CD4-positive, alpha-beta T cell treated with Interleukin-15 for 1 hour (primary cell): ENCODE data around the gene RAP1B.

Experiments used
- DNase-seq: peaks from one replicate; pipeline ENCODE4 v3.0.0-alpha.2; 2020

RAP1B gene

GRCh38 chr12:68610370-68611093 lies at the start of gene RAP1B:
RAP1B (plus strand) TSS chr12:68610899; CDS start chr12:68648725, 37,826 bp downstream.
- peak; percentile 92 for DNase-seq

- DNase-seq: no peak
These were observed 48.9 kb upstream of the RAP1B start for GRCh38 chr12:68561830-68562229.

GRCh38 chr12:68564166-68564565 lies 46.5 kb upstream of the RAP1B start:
- no peak for DNase-seq

DNA sequence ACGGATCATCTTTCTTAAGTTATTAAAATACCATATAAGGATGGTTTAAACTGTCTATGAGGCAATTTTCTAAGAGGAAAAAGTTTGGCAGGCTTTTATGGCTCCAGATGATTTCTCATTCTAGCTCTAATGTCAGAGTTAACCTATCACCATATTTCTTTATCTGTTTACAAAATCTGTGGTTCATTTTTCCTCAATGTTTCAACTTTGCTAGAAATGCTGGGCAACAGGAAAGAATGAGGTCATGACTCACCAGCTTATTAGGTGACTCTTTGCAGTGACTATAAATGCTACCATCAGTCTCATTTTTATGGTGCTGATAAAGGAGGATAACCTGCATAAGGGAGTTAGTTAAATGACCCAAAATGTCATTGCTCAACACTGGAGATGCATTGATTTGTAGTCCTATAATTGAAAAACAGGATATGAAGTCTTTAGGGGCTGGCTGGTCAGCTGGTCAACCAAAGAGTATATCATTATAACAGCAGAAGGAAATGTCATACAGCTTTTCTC lies 45.3 kb upstream of the RAP1B start:
- no peak for DNase-seq

DNA sequence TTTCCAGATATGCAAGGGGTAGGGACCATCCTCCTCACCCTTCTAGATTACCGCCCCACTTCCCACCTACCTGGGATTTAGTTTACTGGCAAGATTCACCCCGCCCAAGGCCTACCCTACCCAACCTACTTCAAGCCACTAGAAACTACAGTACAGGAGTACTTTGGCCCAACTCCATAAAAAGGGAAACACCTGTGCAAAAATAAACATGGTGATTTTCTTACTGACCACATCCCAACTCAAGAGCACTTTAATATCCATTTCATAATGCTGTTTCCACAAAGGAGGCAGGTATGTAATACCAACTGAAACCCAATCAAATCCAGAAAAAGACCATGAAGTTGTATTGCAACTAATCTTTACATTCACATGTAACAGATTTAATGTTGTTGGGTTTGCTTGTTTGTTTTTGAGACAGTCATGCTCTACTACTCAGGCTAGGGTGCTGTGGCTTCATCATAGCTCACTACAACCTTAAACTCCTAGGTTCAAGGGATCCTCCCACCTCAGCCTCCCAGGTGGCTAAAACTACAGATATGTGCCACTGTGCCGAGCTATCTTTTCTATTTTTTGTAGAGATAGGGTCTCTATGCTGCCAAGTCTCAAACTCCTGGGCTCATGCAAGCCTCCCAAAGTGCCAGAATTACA lies 41.7 kb upstream of the RAP1B start:
- no peak for DNase-seq

DNA sequence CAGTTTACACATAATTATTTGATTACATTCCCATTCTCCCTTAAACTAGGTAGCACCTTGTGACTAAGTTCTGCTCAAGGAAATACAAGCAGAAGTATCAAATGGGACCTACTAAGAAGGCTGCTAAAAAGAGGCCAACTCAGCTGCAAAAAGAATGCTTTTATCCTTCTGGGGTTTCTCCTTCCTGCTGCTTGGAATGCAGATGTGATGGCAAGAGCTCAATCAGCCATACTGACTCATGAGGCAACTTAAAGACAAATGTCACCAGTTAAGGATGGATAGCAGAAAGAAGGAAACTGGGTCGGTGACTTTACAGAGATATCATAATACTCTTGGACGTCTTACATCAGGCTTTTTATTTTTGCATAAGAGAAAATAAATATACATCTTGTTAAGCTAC lies 38.0 kb upstream of the RAP1B start:
- DNase-seq: no peak

GRCh38 chr12:68573406-68573805 lies 37.3 kb upstream of the RAP1B start:
- no peak for DNase-seq

DNA sequence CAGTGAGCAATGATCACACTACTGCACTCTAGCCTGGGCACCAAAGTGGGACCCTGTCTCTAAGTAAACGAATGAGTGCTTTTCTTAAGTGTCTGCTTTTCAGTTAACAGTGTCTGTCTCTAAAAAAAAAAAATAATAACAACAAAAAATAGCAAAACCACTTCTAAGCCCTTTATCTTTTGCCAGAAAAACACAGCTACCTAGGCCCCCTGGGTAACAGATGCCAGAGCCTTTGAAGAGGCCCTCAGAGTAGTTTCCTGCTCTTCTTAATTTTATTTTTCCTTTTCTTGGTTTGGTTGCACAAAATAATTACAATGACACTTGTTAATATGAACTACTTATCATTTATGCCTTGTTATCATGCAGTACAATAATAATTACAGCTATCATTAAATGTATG lies 32.8 kb upstream of the RAP1B start:
- no peak for DNase-seq

- no peak for DNase-seq
These were observed 31.9 kb upstream of the RAP1B start for GRCh38 chr12:68578765-68579164.

DNA sequence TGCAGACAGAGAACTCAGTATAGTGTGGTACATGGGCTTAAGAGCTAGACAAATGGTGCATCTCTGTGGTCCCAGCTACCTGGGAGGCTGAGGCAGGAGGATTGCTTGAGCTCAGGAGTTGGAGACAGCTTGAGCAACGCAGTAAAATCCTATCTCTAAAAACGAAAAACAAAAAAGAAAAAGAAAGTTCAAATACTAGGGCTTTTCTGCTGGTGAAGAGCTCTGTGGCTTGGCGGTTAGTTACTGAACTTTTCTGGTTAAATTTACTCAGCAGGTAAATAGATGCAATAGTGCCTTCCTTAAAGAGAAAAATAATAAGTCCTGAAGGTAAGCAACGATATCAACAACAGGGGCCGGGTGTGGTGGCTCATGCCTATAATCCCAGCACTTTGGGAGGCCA lies 31.4 kb upstream of the RAP1B start:
- DNase-seq: no peak

GRCh38 chr12:68580911-68581310 lies 29.8 kb upstream of the RAP1B start:
- no peak for DNase-seq

DNA sequence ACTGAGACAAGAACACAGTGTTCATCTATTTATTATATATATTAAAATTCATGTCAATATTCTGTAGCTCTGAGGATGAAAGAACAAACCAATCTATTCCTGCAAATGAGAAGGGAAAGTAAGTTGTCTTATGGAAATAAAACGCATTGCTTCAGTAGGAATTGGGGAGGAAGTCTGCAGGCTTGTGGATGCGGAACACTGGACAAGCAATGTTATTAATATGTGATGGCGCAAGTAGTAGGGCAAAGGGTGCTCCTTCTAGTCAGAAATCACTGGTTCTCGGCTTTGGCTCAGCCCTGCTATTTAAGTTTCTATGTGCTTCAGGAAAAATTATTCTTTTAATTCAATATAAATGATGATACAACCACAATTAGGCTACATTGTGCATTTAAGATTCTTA lies 28.8 kb upstream of the RAP1B start:
- no peak for DNase-seq

GRCh38 chr12:68585966-68586365 lies 24.7 kb upstream of the RAP1B start:
- DNase-seq: no peak

DNA sequence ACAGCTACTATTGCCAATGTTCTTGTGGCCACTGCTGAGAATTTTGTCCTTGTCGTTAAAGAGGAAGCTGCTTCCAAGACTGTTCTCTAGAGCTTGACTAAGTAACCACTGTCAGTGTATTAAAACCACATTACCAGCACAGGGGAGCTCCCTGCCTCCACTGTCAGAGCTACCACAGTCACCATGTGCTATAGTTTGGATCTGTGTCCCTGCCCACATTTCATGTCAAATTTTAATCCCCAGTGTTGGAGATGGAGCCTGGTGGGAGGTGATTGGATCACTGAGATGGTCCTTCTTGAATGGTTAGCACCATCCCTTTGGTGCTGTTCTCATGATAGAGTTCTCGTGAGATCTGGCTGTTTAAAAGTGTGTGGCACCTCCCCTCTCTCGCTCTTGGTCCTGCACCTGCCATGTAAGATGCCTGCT lies 23.2 kb upstream of the RAP1B start:
- DNase-seq: peak; percentile 21

DNA sequence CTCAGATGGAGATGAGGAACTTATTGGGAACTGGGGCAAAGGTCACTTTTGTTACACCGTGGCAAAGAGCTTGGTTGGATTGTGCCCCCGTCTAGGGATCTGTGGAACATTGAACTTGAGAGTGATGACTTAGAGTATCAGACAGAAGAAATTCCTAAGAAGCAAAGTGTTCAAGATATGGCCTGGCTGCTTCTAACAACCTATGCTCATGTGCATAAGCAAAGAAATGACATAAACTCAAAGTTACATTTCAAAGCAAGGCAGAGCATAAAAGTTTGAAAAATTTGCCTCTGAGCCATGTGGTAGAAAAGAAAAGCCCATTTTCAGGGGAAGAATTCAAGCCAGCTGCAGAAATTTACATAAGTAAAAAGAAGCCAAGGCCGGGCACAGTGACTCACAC lies 21.5 kb upstream of the RAP1B start:
- DNase-seq: no peak

DNA sequence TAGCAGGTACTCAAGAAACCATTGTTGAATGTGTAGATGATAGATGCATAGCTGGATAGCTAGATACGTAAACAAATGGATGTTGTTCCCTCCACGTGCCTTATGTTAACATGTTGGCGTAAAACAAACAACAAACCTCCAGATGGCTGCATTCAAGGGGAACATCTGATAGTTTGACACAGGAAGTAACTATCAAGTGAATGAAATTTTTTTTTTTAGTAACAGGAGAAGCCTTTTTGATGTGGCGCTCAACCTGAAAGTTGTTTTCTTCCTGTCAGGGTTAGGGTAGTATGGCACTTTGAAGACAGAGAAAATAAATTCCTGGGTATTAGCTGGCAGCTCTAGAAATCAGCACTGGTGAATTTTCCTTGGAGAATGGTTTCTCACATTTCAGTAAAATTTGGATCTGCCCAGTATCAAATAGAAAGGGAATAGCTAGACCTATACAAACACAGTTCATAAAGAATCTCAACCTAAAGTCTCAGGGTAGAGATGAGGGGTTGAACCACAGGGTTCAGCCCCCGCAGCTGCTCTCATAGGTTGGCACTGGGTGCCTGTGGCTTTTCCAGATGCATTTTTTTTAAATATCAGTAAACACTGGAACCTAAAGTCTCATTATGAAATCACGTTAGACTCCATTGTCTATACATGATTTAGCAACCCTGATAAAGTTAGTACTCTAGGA lies 18.8 kb upstream of the RAP1B start:
- DNase-seq: peak; percentile 24

- no peak for DNase-seq
These were observed 15.5 kb upstream of the RAP1B start for GRCh38 chr12:68595241-68595640.

DNA sequence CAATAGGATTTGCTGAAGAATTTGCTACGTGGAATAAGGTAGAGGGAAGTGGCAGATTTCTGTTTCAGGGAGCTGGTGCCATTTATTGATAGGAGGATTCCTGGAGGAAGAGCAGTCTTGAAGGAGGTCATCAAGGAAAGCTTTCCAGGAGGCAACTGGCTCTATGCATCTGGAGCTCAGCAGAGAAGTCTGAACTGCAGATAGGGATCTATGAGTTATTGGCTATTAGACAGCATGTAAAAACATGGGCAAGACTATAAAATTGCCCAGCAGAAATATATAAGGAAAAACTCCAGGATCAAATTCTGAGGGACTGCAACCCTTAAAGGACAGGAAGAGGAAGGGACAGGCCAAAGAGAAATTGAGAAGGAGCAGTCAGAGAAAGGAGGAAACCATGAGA lies 8.9 kb upstream of the RAP1B start:
- no peak for DNase-seq

- no peak for DNase-seq
These were observed 8.0 kb upstream of the RAP1B start for GRCh38 chr12:68602720-68603119.

- no peak for DNase-seq
These were observed 2.5 kb upstream of the RAP1B start for GRCh38 chr12:68608191-68608590.

DNA sequence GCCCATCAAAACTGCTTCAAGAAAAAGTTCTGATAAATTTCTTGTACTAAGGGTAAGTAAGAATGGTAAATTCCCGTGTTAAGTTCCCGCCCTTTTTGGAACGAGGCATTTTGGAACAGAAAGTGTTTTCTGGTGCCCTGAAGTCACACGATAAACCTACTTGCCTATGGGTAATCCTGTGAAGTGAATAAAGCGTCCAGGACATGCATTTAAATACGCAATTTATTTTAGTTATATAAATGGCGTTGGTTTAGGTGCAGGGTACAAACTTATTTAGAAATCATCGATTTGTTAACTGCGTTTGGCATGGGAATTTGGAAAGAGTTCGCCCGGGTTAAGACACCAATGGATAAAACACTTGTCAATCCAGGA lies 715 bp upstream of the RAP1B start:
- DNase-seq: no peak

GRCh38 chr12:68611094-68611805 lies 551 bp downstream of the RAP1B start:
- DNase-seq: peak; percentile 48

- DNase-seq: no peak
These were observed 1.1 kb downstream of the RAP1B start for GRCh38 chr12:68611806-68612160.
